CD1c-positive myeloid dendritic cell (primary cell): ENCODE measurements around the gene PTRH2.
A peak's percentile ranks its signal among the peaks of the same experiment; 100 is the strongest.
"Not testable (repeated sequence)": the region's sequence is repeated elsewhere in the genome, so short reads cannot be mapped to it uniquely, and the experiment has no call there.

Source experiments
- DNase-seq: peaks from one replicate; pipeline ENCODE4 v3.0.0-alpha.2; 2016; ENCODE audit errors: extremely low spot score

Gene PTRH2

DNA sequence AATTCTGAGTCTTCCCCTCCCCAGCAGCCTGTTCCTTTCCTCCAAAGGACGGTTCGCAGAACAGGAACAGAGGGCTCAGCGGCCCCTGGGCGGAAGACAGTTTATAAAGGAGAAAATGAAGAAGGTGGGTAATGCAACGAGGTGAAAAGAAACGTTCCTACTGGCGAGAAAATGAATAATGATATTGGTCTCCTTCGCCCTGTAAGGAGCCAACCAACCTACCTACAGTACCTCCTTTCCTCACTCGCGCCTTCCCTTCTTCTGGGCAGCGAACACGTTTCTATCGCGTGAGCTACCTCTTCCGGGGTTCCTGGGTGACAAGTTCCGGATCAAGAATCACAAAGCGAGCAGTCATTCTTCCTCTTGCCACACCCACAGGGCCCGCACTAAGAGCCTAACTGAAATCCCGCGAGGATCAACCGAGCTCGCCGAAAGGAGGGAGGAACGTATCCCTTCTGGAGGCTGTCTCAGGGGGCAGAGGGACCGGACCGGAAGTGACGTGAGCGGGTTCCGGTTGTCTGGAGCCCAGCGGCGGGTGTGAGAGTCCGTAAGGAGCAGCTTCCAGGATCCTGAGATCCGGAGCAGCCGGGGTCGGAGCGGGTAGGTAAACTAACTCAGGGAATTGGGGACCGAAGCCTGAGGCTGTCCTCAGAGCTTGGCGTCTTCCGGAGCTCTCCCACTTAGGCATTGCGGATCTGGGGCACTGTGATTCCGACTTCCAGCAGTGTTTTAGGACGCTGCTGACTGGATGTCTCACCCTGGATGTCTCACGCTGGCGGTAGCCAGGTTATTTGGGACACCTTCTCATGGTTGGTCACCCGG, at the start of gene PTRH2, which contains the start of gene VMP1:
PTRH2 (minus strand) TSS at position 282 of the 822 bp plus-strand sequence. CDS start 9,452 bp downstream, outside the sequence.
VMP1 (plus strand) TSS at position 506 of the 822 bp plus-strand sequence. CDS start 23,793 bp downstream, outside the sequence.
- DNase-seq = peak; percentile 99

- no peak for DNase-seq
Observed at GRCh38 chr17:59756236-59756818, 49.1 kb upstream of the PTRH2 start.

GRCh38 chr17:59755069-59755468, 47.8 kb upstream of the PTRH2 start:
- not testable (repeated sequence) for DNase-seq

- DNase-seq = peak; percentile 49
Observed at GRCh38 chr17:59754552-59754951, 47.3 kb upstream of the PTRH2 start.

- peak; percentile 91 for DNase-seq
Observed at GRCh38 chr17:59753522-59754467, 46.6 kb upstream of the PTRH2 start.

DNA sequence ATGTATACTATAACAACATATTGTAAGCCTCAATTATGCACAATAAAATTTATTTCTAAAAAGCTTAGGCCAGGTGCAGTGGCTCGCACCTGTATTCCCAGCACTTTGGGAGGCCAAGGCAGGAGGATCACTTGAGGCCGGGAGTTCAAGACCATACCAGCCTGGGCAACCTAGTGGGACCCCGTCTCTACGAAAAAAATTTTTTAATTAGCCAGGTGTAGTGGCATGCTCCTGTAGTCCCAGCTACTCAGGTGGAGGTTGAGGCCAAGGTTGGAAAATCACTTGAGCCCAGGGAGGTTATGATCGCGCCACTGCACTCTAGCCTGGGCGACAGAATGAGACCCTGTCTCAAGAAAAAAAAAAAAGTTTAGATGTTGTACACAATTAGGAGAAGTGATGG, 45.7 kb upstream of the PTRH2 start:
- no peak for DNase-seq

DNA sequence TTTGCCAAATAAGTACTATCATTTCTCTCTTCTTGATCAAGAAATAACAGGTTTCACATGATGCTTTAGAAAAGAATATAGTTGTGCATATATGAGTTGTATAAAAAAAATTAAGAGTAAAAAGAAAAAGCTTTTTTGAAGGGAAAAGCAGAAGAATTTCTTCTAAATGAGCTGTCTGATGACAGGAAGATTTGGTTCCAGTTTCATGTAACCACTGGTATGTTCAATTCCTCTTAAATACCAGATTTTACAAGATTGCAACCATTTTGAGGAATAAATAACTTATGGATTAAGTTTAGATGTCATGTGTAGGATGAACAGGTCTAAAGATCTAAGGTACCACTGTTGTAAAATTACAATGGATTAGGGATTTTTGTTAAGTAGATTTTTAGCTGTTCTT, 45.2 kb upstream of the PTRH2 start:
- DNase-seq = peak; percentile 63

GRCh38 chr17:59751955-59752413, 44.8 kb upstream of the PTRH2 start:
- DNase-seq = no peak

DNA sequence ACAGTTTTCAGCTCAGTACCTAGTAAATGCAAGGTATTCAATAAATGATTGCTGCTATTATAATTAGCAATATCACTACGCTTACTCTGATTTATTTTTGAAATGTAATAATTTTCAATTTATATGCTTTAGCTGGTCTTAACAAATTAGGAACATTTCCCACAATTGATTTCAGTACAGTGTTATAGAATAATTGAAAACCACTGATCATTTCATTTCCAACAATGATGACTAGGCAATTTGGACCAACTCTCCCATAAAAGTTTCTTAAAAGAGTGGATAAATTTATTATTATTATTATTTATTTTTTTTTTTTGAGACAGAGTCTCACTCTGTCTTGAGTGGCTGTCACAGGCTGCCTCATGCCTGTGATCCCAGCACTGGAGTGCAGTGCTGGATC, 41.4 kb upstream of the PTRH2 start:
- no peak for DNase-seq

GRCh38 chr17:59746849-59747445, 39.7 kb upstream of the PTRH2 start:
- peak; percentile 69 for DNase-seq

- no peak for DNase-seq
Observed at GRCh38 chr17:59745040-59745439, 37.8 kb upstream of the PTRH2 start.

DNA sequence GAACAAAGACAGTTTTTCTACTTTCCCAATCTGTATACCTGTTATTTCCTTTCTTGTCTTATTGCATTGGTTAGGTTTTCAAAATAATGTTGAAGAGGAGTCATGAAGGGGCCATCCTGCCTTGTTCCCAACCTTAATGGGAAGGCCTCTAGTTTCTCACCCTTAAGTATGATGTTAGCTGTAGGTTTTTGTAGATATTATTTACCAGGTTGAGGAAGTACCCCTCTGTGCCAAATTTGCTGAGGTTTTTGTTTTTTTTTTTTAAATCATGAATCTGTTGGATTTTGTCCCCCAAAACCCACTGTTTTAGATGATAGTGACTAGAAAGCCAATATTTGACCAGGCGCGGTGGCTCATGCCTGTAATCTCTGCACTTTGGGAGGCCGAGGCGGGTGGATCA, 36.6 kb upstream of the PTRH2 start:
- DNase-seq = no peak

- no peak for DNase-seq
Observed at GRCh38 chr17:59737324-59737723, 30.1 kb upstream of the PTRH2 start.

GRCh38 chr17:59734226-59734625, 27.0 kb upstream of the PTRH2 start:
- DNase-seq = no peak

- DNase-seq = no peak
Observed at GRCh38 chr17:59733697-59734096, 26.5 kb upstream of the PTRH2 start.

DNA sequence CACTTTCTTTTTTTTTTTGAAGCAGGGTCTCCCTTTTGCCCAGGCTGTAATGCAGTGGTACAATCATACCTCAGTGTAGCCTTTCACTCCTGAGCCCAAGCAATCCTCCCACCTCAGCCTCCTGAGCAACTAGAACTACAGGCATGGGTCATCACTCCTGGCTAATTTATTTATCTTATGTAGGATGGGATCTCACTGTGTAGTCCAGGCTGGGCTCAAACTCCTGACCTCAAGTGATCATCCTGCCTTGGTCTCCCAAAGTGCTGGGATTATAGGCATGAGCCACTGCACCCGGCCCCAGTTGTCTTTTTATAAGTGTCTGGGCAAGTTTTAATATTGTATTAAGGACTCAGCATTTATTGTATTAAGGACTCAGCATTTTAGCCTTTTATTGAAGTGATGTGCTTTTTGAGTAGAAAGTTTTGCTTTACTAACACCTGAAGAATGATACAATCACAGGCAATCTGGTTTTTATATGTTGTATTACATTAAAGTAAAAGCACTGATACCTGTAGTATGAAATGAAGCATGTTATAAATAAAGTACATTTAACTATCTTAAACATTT, 23.1 kb upstream of the PTRH2 start:
- no peak for DNase-seq

DNA sequence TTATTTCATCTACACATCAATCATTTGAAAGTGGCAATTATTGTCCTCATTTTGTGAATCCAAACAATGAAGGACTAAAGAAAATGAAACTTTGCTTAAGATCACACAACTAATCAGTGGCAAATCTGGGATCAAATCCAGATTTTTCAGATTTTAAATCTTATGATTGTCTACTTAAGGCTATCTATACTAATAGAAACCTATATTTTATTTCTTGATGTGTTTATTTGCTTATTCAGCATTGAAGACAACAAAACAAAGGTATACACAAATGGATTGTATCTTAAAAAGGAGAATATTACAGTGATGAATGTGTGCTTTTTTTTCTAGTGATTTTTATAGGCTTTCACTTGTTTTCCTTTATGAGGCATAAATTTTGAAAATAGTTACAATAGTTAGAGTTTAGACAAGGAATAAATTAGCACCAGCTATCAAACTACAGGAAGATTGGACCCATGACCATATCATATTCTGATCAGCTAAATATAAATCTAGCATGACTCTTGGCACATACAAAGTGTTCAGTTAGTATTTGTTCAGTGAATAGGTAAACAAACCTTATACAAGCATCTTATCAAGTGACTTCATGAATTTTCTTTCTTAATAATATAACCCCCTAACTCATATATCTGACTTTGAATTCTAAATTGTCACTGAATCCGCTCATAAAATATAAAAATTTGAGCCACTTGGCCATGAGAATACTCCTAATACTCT, 20.7 kb upstream of the PTRH2 start:
- DNase-seq = no peak

GRCh38 chr17:59725691-59726090, 18.5 kb upstream of the PTRH2 start:
- peak; percentile 71 for DNase-seq

DNA sequence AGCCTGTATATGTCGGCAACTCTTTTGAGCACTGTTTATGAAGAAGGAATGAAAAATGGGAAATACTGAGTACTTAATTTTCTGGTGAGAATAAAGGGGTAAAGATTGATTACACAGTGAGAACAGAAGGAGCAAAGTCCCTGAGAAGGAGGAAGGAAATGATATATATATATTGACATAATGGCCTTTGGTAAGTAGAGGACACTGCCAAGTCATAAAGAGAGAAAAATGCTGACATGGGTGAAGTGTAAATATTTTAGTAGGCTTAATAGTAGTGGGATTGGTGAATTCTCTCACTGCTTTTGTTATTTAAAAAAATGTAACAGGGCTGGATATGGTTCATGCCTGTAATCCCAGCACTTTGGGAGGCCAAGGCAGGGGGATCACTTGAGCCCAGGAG, 16.4 kb upstream of the PTRH2 start:
- DNase-seq = no peak

DNA sequence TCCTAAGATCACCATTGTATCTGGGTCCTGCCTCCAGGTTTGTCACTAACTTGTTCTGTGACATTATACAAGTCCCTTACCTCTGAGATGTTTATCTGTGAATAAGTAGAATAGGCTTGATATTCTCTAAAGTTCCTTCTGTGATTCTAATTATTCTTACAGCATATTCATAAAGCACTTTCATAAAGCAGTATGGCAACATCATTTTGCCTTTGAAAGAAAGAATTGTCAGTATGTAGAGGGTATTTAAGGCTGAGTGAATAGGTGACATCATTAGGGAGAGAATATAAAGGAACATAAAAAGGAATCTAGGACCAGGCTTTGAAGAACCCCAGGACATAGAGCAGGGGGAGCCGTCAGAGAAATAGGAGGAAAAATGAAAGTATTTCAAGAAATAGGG, 15.8 kb upstream of the PTRH2 start:
- DNase-seq = no peak

DNA sequence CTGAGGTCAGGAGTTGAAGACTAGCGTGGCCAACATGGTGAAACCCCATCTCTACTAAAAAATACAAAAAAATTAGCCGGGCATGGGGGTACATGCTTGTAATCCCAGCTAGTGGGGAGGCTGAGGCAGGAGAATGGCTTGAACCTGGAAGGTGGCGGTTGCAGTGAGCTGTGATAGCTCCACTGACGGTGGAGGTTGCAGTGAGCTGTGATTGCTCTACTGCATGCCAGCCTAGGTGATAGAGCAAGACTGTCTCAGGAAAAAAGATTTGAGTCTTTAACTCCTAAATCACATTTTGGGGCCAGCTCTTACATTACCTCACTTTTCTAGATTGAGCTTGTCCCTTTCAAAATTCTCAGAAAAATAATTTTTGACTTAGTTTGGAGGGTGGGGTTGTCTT, 15.4 kb upstream of the PTRH2 start:
- DNase-seq = no peak
